H1 (cell line): ENCODE measurements around the gene SLC25A4. TPM values are rescaled to one million over a fixed set of nuclear protein-coding genes. Genes with fewer than 3 reads are reported as not detected.

Experiments
- CTCF ChIA-PET: fragments of 300-600 bp; sonication (Branson Sonifier 250); formaldehyde crosslinking; loops from one replicate; lab custom pipeline; 2021; ENCODE audit not compliant: partially characterized antibody; lab: Charles Lee
- POLR2A ChIA-PET: fragments of 300-600 bp; sonication (Branson Sonifier 250); formaldehyde crosslinking; loops from one replicate; lab custom pipeline; 2021; ENCODE audit warnings: inconsistent platforms; ENCODE audit not compliant: partially characterized antibody; lab: Charles Lee
- DNase-seq, 2 experiments: peaks; one replicate each; pipeline versions ENCODE4 v3.0.0 to v3.0.0-alpha.2; 2010 to 2022; ENCODE audit warnings: low spot score in 2 of 2, low read depth in 1 of 2, mixed read lengths in 1 of 2
- FAIRE-seq: peaks from 2 replicates; lab custom pipeline; 2011; peaks lifted over from hg19 to GRCh38; lab: Jason Lieb, UNC
- H2AFZ ChIP-seq: 2 replicates; pipeline ENCODE4 v1.8.1; 2012; ENCODE audit warnings: low read length, inconsistent platforms
- H2AK5ac ChIP-seq: 2 replicates; pipeline ENCODE4 v1.6.1; 2013; ENCODE audit warnings: low read depth, low read length
- H2BK120ac ChIP-seq: replicated peaks from 2 replicates; pipeline ENCODE3; 2013; ENCODE audit warnings: low read depth, low read length, inconsistent platforms
- H2BK12ac ChIP-seq: 2 replicates; pipeline ENCODE4 v1.6.1; 2013; ENCODE audit warnings: low read depth, low read length
- H2BK15ac ChIP-seq: 2 replicates; pipeline ENCODE4 v1.6.1; 2013; ENCODE audit warnings: low read length
- H2BK20ac ChIP-seq: 2 replicates; pipeline ENCODE4 v1.6.1; 2013; ENCODE audit warnings: low read length
- H2BK5ac ChIP-seq: 2 replicates; pipeline ENCODE4 v1.6.1; 2013; ENCODE audit warnings: low read depth, low read length
- H3K14ac ChIP-seq: 2 replicates; pipeline ENCODE4 v1.6.1; 2013; ENCODE audit warnings: inconsistent platforms; ENCODE audit not compliant: insufficient read length
- H3K18ac ChIP-seq: 2 replicates; pipeline ENCODE4 v1.6.1; 2013; ENCODE audit warnings: low read length; ENCODE audit errors: extremely low read depth
- H3K23ac ChIP-seq: 2 replicates; pipeline ENCODE4 v1.6.1; 2013; ENCODE audit warnings: inconsistent platforms; ENCODE audit not compliant: insufficient read length
- H3K23me2 ChIP-seq: 2 replicates; pipeline ENCODE4 v1.6.1; 2013; ENCODE audit warnings: low read depth, low read length
- H3K27ac ChIP-seq: 2 replicates; pipeline ENCODE4 v1.6.1; 2011; ENCODE audit warnings: low read depth, low read length, inconsistent platforms
- H3K27me3 ChIP-seq, 4 experiments: replicated peaks in 1 of 4; 1 replicate in 1 of 4; 2 replicates in 3 of 4; pipeline versions ENCODE4 v1.6.1 to v1.8.1; 2011 to 2013; ENCODE audit warnings: low read length in 3 of 4, mild to moderate bottlenecking in 3 of 4, inconsistent platforms in 2 of 4, mixed read lengths in 2 of 4, moderate library complexity in 1 of 4; ENCODE audit not compliant: control insufficient read depth in 3 of 4, insufficient read depth in 3 of 4; ENCODE audit errors: extremely low read depth in 1 of 4
- H3K36me3 ChIP-seq, 4 experiments: 2 replicates each; pipeline versions ENCODE4 v1.6.1 to v1.8.1; 2011 to 2013; ENCODE audit warnings: mild to moderate bottlenecking in 4 of 4, low read length in 3 of 4, moderate library complexity in 2 of 4, control low read depth in 1 of 4, inconsistent platforms in 1 of 4; ENCODE audit not compliant: insufficient read depth in 4 of 4, control insufficient read depth in 2 of 4
- H3K4ac ChIP-seq: replicated peaks from 2 replicates; pipeline ENCODE3; 2013; ENCODE audit warnings: low read length, low read depth, mixed read lengths, inconsistent platforms; ENCODE audit not compliant: insufficient read length
- H3K4me1 ChIP-seq, 4 experiments: replicated peaks in 1 of 4; 1 replicate in 1 of 4; 2 replicates in 3 of 4; pipeline versions ENCODE4 v1.6.1 to v1.8.1; 2011 to 2013; ENCODE audit warnings: low read length in 3 of 4, inconsistent platforms in 2 of 4, mixed read lengths in 1 of 4; ENCODE audit not compliant: insufficient read depth in 4 of 4, control insufficient read depth in 3 of 4
- H3K4me2 ChIP-seq, 2 experiments: 2 replicates each; pipeline versions ENCODE4 v1.6.1 to v1.8.1; 2011 to 2013; ENCODE audit warnings: low read depth in 2 of 2, low read length in 2 of 2, control low read depth in 1 of 2, inconsistent platforms in 1 of 2, mild to moderate bottlenecking in 1 of 2; ENCODE audit not compliant: insufficient read depth in 1 of 2
- H3K4me3 ChIP-seq, 4 experiments: fragments of 200-600, 300-600 bp in 1 of 4; sonication (generic), shearing (Covaris generic), sonication (Bioruptor Twin) in 1 of 4; 2 replicates each; pipeline versions ENCODE4 v1.5.1 to v1.8.1; 2011 to 2016; ENCODE audit warnings: low read length in 4 of 4, low read depth in 3 of 4, control low read depth in 2 of 4, inconsistent platforms in 2 of 4, mild to moderate bottlenecking in 2 of 4, mixed read lengths in 1 of 4, moderate library complexity in 1 of 4; ENCODE audit not compliant: insufficient read depth in 2 of 4; ENCODE audit errors: extremely low read depth in 1 of 4
- H3K56ac ChIP-seq: replicated peaks from 2 replicates; pipeline ENCODE3; 2013; ENCODE audit warnings: low read depth, mild to moderate bottlenecking, mixed read lengths, low read length, inconsistent platforms; ENCODE audit not compliant: insufficient read length
- H3K79me1 ChIP-seq: 2 replicates; pipeline ENCODE4 v1.6.1; 2013; ENCODE audit warnings: low read depth, low read length, control low read depth
- H3K79me2 ChIP-seq, 2 experiments: 2 replicates each; pipeline versions ENCODE4 v1.6.1 to v1.8.1; 2012 to 2013; ENCODE audit warnings: low read length in 2 of 2, mild to moderate bottlenecking in 2 of 2, inconsistent platforms in 1 of 2; ENCODE audit not compliant: insufficient read depth in 2 of 2, control insufficient read depth in 1 of 2
- H3K9ac ChIP-seq, 4 experiments: replicated peaks in 1 of 4; 1 replicate in 1 of 4; 2 replicates in 3 of 4; pipeline versions ENCODE4 v1.6.1 to v1.8.1; 2011 to 2013; ENCODE audit warnings: low read depth in 3 of 4, low read length in 3 of 4, control low read depth in 2 of 4, mild to moderate bottlenecking in 2 of 4, moderate library complexity in 2 of 4, inconsistent platforms in 1 of 4; ENCODE audit errors: extremely low read depth in 1 of 4
- H3K9me3 ChIP-seq, 2 experiments: 2 replicates each; pipeline versions ENCODE4 v1.6.1 to v1.8.1; 2012 to 2013; ENCODE audit warnings: mild to moderate bottlenecking in 2 of 2, moderate library complexity in 2 of 2, control low read depth in 1 of 2, inconsistent platforms in 1 of 2, low read depth in 1 of 2, low read length in 1 of 2, mixed read lengths in 1 of 2; ENCODE audit not compliant: insufficient read depth in 2 of 2
- H4K20me1 ChIP-seq, 2 experiments: replicated peaks in 1 of 2; 2 replicates each; pipeline versions ENCODE3 to v1.8.1; 2011 to 2013; ENCODE audit warnings: inconsistent platforms in 2 of 2, low read length in 2 of 2, mild to moderate bottlenecking in 1 of 2; ENCODE audit not compliant: insufficient read depth in 2 of 2, control insufficient read depth in 1 of 2
- H4K5ac ChIP-seq: 2 replicates; pipeline ENCODE4 v1.6.1; 2013; ENCODE audit warnings: low read length, low read depth, mixed read lengths, inconsistent platforms; ENCODE audit not compliant: insufficient read length
- H4K8ac ChIP-seq: 2 replicates; pipeline ENCODE4 v1.8.0; 2013; ENCODE audit warnings: mild to moderate bottlenecking, moderate library complexity, low read length, inconsistent platforms; ENCODE audit not compliant: insufficient read depth; ENCODE audit errors: extremely low read depth
- H4K91ac ChIP-seq: replicated peaks from 2 replicates; pipeline ENCODE3; 2013; ENCODE audit warnings: low read length, mixed read lengths, inconsistent platforms; ENCODE audit not compliant: insufficient read length
- CTBP2 ChIP-seq: IDR thresholded peaks from 2 replicates; pipeline ENCODE4 v1.7.0; 2011; ENCODE audit warnings: borderline replicate concordance, mild to moderate bottlenecking, moderate library complexity, mixed read lengths, low read length; ENCODE audit not compliant: insufficient read depth, insufficient read length
- EGR1 ChIP-seq: IDR thresholded peaks from 2 replicates; pipeline ENCODE4 v1.6.1; 2011; ENCODE audit warnings: low read depth, low read length, borderline replicate concordance
- EZH2 ChIP-seq: fragments of 200-600 bp; sonication (generic); IDR thresholded peaks from 2 replicates; pipeline ENCODE4 v1.7.1; 2012; ENCODE audit warnings: low read depth, mild to moderate bottlenecking, moderate library complexity, low read length, inconsistent platforms; ENCODE audit not compliant: severe bottlenecking
- GABPA ChIP-seq: IDR thresholded peaks from 2 replicates; pipeline ENCODE4 v1.6.1; 2011; ENCODE audit warnings: mild to moderate bottlenecking, low read length, moderate library complexity, borderline replicate concordance; ENCODE audit not compliant: insufficient read depth
- GTF2F1 ChIP-seq: IDR thresholded peaks from 2 replicates; pipeline ENCODE4 v1.6.1; 2012; ENCODE audit warnings: low read depth, low read length, improper control_type of control experiment, borderline replicate concordance
- JUND ChIP-seq: IDR thresholded peaks from 2 replicates; pipeline ENCODE4 v1.6.1; 2011; ENCODE audit warnings: mild to moderate bottlenecking, improper control_type of control experiment, low read length
- KDM4A ChIP-seq: IDR thresholded peaks from one replicate; pipeline ENCODE4 v1.7.1; 2012; ENCODE audit warnings: low read depth, mild to moderate bottlenecking, moderate library complexity, low read length, inconsistent platforms; ENCODE audit not compliant: severe bottlenecking
- PHF8 ChIP-seq: fragments of 200-600 bp; sonication (generic); conservative IDR thresholded peaks from 2 replicates; pipeline ENCODE4 v1.7.1; 2012; ENCODE audit warnings: low read depth, mild to moderate bottlenecking, inconsistent platforms, low read length, moderate library complexity
- SIN3A ChIP-seq, 2 experiments: IDR thresholded peaks in 1 of 2; conservative IDR thresholded peaks in 1 of 2; 2 replicates each; pipeline ENCODE4 v1.6.1; 2011 to 2012; ENCODE audit warnings: low read length in 2 of 2, improper control_type of control experiment in 1 of 2, low read depth in 1 of 2, mild to moderate bottlenecking in 1 of 2
- SIRT6 ChIP-seq: IDR thresholded peaks from one replicate; pipeline ENCODE4 v1.7.1; 2012; ENCODE audit warnings: low read length, inconsistent platforms
- SIX5 ChIP-seq: IDR thresholded peaks from 2 replicates; pipeline ENCODE4 v1.6.1; 2011; ENCODE audit warnings: mild to moderate bottlenecking, low read depth, low read length
- SP1 ChIP-seq: IDR thresholded peaks from 2 replicates; pipeline ENCODE4 v1.6.1; 2011; ENCODE audit warnings: low read depth, low read length
- SP2 ChIP-seq: IDR thresholded peaks from 2 replicates; pipeline ENCODE4 v1.6.1; 2012; ENCODE audit warnings: mild to moderate bottlenecking, low read length, inconsistent platforms
- SUZ12 ChIP-seq: fragments of 200-600 bp; sonication (generic); IDR thresholded peaks from 2 replicates; pipeline ENCODE4 v1.6.1; 2012; ENCODE audit warnings: mild to moderate bottlenecking, inconsistent platforms, low read length, moderate library complexity, mixed read lengths
- TAF1 ChIP-seq: IDR thresholded peaks from 2 replicates; pipeline ENCODE4 v1.6.1; 2011; ENCODE audit warnings: mild to moderate bottlenecking, low read depth, low read length
- WGBS, 2 experiments: shearing (Covaris generic) in 1 of 2; methylation state at CpG; one replicate each; pipeline versions ENCODE4 v1.1.6 to v1.1.7; 2013 to 2015; ENCODE audit warnings: low lambda C conversion rate in 2 of 2, mixed read lengths in 2 of 2, inconsistent platforms in 1 of 2, low coverage in 1 of 2, missing lambda C conversion rate in 1 of 2; ENCODE audit not compliant: insufficient replicate concordance in 2 of 2, insufficient coverage in 1 of 2, insufficient read length in 1 of 2; ENCODE audit errors: extremely low coverage in 1 of 2, missing lambda C conversion rate in 1 of 2; 5-methylcytosine and 5-hydroxymethylcytosine counted together
- polyA plus RNA-seq, 7 experiments: library from polyadenylated mRNA; depleted of rRNA in 3 of 7; stranded (reverse) in 5 of 7; unstranded in 2 of 7; fragments of >200 nt in 5 of 7; fragments of 200-250 nt in 2 of 7; gene quantifications; 1 replicate in 5 of 7; 2 replicates in 1 of 7; 4 replicates in 1 of 7; pipeline versions ENCODE4 v1.2.1 to v1.2.3, GENCODE V29; 2011 to 2013; ENCODE audit warnings: missing spikeins in 2 of 7, mixed read lengths in 2 of 7
- total RNA-seq: library from RNA; stranded (reverse); fragmentation: NEBNext Ultra II Directional; extraction: Animal tissue kit (Norgen Biotek cat#: 25700); gene quantifications from 2 replicates; pipeline ENCODE4 v1.2.1, GENCODE V29; 2021

Gene SLC25A4
- total and polyA plus RNA-seq, 2 of the 8 experiments (the other 6 are each of a cell fraction or from before 2014, with no cell fraction given), result 41.3 to 42.0 TPM

DNA sequence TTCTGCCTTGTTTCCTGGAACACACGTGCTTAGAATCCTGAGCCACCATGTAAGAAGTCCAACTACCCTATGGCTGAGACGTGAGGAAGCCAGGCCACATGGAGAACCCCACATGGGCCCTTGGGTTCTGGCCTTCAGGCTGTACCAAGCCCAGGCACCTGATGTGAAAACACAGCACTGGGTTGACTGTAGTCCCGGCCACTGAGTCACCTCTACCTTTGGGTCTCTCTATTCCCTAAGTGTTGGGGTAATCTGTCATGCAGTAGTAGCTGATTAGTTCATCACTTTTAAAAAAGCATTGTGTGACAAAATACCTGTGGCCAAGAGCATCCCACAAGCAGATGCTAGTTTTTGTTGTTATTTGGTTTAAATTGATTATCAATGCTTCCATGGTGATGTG is 36.4 kb downstream of the SLC25A4 start:
- no peak overlapping the region for H4K8ac ChIP-seq
- no peak overlapping the region for H3K23ac ChIP-seq
- H3K4me1 ChIP-seq, result peaks cover 4 to 10% (median 6%) of the 10 kb centered on the region in 4 experiments; a peak in 5 of 7 replicates
- H3K18ac ChIP-seq, result no peak overlapping the region
- FAIRE-seq (no peak), DNase-seq (no peak)
- peaks cover 0 to 2% of the 10 kb centered on the region in 2 experiments; a peak in 1 of 4 replicates for H3K79me2 ChIP-seq
- no peak overlapping the region for H4K91ac ChIP-seq
- H2BK20ac ChIP-seq, result no peak overlapping the region
- ChIA-PET POLR2A (no interaction called here), CTCF (no interaction called here)
- no peaks in the 10 kb centered on the region for H3K27me3 ChIP-seq
- H3K56ac ChIP-seq, result no peak overlapping the region
- no peaks in the 10 kb centered on the region for H3K79me1 ChIP-seq
- no peak overlapping the region for H3K27ac ChIP-seq
- H2BK5ac ChIP-seq, result no peak overlapping the region
- no peak overlapping the region for H2BK15ac ChIP-seq
- H3K4me3 ChIP-seq, result no peak overlapping the region
- H2AK5ac ChIP-seq, result 0 out of 2 replicates have a peak overlapping the region, but pooled peaks have one; percentile 60
- no peak overlapping the region for H3K4me2 ChIP-seq
- no peaks in the 10 kb centered on the region for H3K9me3 ChIP-seq
- no peak overlapping the region for H2BK12ac ChIP-seq
- H3K4ac ChIP-seq, result no peak overlapping the region
- H3K14ac ChIP-seq, result no peak overlapping the region
- peaks cover 0 to 3% of the 10 kb centered on the region in 2 experiments for H4K20me1 ChIP-seq
- no peaks in the 10 kb centered on the region for H3K23me2 ChIP-seq
- H3K36me3 ChIP-seq, result peaks cover 0 to 10% (median 0%) of the 10 kb centered on the region in 4 experiments; a peak in 2 of 8 replicates
- H4K5ac ChIP-seq, result no peak overlapping the region
- no peak overlapping the region for H2AFZ ChIP-seq
- 88% methylated on average over 3 of the region's 3 CpGs; no CpG with 5 or more reads in 1 of the 2 experiments for WGBS, 2 experiments
- no peak overlapping the region for H2BK120ac ChIP-seq
- H3K9ac ChIP-seq, result no peak overlapping the region
- no peak for TF ChIP-seq KDM4A
- TF ChIP-seq EZH2, result no peak
- TF ChIP-seq SUZ12, result no peak
- TF ChIP-seq SP1, result no peak
- no peak for TF ChIP-seq CTBP2
- TF ChIP-seq GTF2F1, result no peak
- no peak for TF ChIP-seq EGR1
- TF ChIP-seq SP2, result no peak
- no peak for TF ChIP-seq SIN3A (conservative IDR thresholded peaks at IDR 0.05 in 1 of 2, IDR thresholded peaks at IDR 0.05 in 1 of 2; ENCODE audit: low read depth in 1 of 2, low read length in 2 of 2)
- no peak for TF ChIP-seq JUND
- TF ChIP-seq PHF8, result no peak
- no peak for TF ChIP-seq SIRT6
- TF ChIP-seq GABPA, result no peak
- no peak for TF ChIP-seq SIX5
- no peak for TF ChIP-seq TAF1
